ENCODE results near the gene POLA1.

The POLA1 gene

GRCh38 chrX:24963823-24964222 lies 270.1 kb downstream of the POLA1 start:
- no peak for DNase-seq (ENCODE audit: low read depth in 1 of 2, low spot score in 1 of 2)
- no peak overlapping the region for H3K4me3 ChIP-seq (replicated peaks; ENCODE audit: insufficient read depth, low read length)
- TF ChIP-seq REST (IDR thresholded peaks at IDR 0.05; ENCODE audit: insufficient replicate concordance, low read depth) (no peak), GABPA (IDR thresholded peaks at IDR 0.05; ENCODE audit: low read depth) (no peak), SPI1 (IDR thresholded peaks at IDR 0.05; ENCODE audit: borderline replicate concordance, low read depth) (no peak), CTCF (IDR thresholded peaks at IDR 0.05; ENCODE audit: insufficient read depth, low read length) (no peak), POLR2AphosphoS5 (IDR thresholded peaks at IDR 0.05; ENCODE audit: low read depth) (no peak)
- no peaks in the 10 kb centered on the region for H3K27me3 ChIP-seq (ENCODE audit: insufficient read depth, poor library complexity, severe bottlenecking)
- H3K27ac ChIP-seq (replicated peaks) = no peak overlapping the region

GRCh38 chrX:24965372-24965771 lies 271.7 kb downstream of the POLA1 start:
- no peak overlapping the region for H3K4me3 ChIP-seq (replicated peaks; ENCODE audit: insufficient read depth, low read length)
- no peak overlapping the region for H3K27ac ChIP-seq (replicated peaks)
- TF ChIP-seq REST (IDR thresholded peaks at IDR 0.05; ENCODE audit: insufficient replicate concordance, low read depth) (no peak), SPI1 (IDR thresholded peaks at IDR 0.05; ENCODE audit: borderline replicate concordance, low read depth) (no peak), POLR2AphosphoS5 (IDR thresholded peaks at IDR 0.05; ENCODE audit: low read depth) (no peak), CTCF (IDR thresholded peaks at IDR 0.05; ENCODE audit: insufficient read depth, low read length) (no peak), GABPA (IDR thresholded peaks at IDR 0.05; ENCODE audit: low read depth) (no peak)
- no peak for DNase-seq (ENCODE audit: low read depth in 1 of 2, low spot score in 1 of 2)
- H3K27me3 ChIP-seq (ENCODE audit: insufficient read depth, poor library complexity, severe bottlenecking) = no peaks in the 10 kb centered on the region

GRCh38 chrX:24969812-24970211 lies 276.1 kb downstream of the POLA1 start:
- Histone ChIP-seq H3K27ac (replicated peaks) (no peak overlapping the region), H3K4me3 (replicated peaks; ENCODE audit: insufficient read depth, low read length) (no peak overlapping the region), H3K27me3 (ENCODE audit: insufficient read depth, poor library complexity, severe bottlenecking) (no peaks in the 10 kb centered on the region)
- no peak for TF ChIP-seq SPI1 (IDR thresholded peaks at IDR 0.05; ENCODE audit: borderline replicate concordance, low read depth)
- no peak for TF ChIP-seq POLR2AphosphoS5 (IDR thresholded peaks at IDR 0.05; ENCODE audit: low read depth)
- TF ChIP-seq GABPA (IDR thresholded peaks at IDR 0.05; ENCODE audit: low read depth) = no peak
- no peak for TF ChIP-seq CTCF (IDR thresholded peaks at IDR 0.05; ENCODE audit: insufficient read depth, low read length)
- TF ChIP-seq REST (IDR thresholded peaks at IDR 0.05; ENCODE audit: insufficient replicate concordance, low read depth) = no peak
- no peak for DNase-seq (ENCODE audit: low read depth in 1 of 2, low spot score in 1 of 2)

Measured in HL-60 (cell line).